ENCODE measurements around the gene MBD3L1.

DNA sequence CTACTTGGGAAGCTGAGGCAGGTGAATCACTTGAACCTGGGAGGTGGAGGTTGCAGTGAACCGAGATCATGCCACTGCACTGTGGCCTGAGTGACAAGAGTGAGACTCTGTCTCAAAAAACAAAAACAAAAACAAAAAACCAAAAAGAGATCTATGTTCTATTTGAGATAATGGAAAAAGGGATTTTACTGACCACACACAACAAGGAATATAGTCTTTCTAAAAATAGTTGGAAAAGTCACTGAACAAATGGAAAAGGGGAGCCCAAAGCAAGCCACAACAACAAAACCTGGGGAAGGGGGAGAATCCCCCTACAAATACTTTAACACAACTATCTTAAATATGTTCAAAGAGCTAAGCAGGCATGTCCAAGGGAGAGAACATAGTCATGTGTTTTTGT, 37.4 kb upstream of the MBD3L1 start:
- TF ChIP-seq, protein P1, sequence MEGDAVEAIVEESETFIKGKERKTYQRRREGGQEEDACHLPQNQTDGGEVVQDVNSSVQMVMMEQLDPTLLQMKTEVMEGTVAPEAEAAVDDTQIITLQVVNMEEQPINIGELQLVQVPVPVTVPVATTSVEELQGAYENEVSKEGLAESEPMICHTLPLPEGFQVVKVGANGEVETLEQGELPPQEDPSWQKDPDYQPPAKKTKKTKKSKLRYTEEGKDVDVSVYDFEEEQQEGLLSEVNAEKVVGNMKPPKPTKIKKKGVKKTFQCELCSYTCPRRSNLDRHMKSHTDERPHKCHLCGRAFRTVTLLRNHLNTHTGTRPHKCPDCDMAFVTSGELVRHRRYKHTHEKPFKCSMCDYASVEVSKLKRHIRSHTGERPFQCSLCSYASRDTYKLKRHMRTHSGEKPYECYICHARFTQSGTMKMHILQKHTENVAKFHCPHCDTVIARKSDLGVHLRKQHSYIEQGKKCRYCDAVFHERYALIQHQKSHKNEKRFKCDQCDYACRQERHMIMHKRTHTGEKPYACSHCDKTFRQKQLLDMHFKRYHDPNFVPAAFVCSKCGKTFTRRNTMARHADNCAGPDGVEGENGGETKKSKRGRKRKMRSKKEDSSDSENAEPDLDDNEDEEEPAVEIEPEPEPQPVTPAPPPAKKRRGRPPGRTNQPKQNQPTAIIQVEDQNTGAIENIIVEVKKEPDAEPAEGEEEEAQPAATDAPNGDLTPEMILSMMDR (IDR thresholded peaks at IDR 0.05), result no peak
- no peak for TF ChIP-seq POLR2A (IDR thresholded peaks at IDR 0.05)

Measured in sigmoid colon (tissue), 3 donors.